CD4-positive, alpha-beta T cell treated with Interleukin-6 at 100 ng/mL for 8 hours (primary cell): ENCODE data around the gene CNN3.
"Not testable (repeated sequence)": the region's sequence is repeated elsewhere in the genome, so short reads cannot be mapped to it uniquely, and the experiment has no call there.

Experiments
- DNase-seq: peaks from one replicate; pipeline ENCODE4 v3.0.0-alpha.2; 2020; ENCODE audit warnings: mixed read lengths, low spot score

The CNN3 gene

DNA sequence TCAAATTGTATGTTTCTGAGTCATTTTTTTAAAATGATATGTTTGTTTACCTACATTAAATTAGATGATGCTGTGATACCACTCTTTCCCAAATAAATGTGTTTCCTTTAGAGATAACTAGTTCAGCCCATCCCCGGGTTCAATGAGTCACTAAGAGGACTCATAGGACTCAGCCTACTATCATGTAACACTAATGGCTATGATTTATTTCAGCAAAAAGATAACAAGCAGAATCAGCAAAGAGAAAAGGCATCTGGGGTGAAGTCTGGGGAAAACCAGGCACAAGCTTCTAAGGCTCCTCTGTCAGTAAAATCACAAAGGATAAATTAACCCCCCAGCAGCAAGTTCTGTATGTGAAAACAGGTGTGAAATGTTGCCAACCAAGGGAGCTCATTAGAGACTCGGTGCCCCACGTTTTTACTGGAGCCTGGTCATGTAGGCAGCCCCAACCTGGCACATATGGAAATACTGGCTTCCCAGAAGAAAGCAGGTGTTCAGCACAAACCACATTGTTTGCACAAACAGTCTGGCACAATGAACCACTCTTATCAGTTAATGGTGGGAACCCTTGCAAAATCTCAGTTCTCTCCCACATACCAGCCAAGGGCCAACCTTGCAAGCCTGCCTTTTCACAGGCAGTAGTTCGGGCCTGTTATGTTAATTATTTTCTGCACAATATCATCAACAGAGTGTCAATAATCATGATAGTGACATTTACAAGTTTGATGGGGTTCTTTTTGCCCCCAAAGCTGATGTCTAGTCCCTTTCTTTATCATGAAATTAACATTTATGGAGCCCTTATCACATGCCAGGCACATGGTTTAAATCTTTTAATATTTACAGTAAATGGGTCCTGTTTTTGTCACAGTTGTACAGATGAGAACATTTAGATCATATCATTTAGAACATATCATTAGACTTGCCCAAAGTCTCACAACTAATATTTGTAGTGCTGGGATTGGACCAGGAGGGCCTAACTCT lies 23.1 kb upstream of the CNN3 start:
- DNase-seq: no peak

DNA sequence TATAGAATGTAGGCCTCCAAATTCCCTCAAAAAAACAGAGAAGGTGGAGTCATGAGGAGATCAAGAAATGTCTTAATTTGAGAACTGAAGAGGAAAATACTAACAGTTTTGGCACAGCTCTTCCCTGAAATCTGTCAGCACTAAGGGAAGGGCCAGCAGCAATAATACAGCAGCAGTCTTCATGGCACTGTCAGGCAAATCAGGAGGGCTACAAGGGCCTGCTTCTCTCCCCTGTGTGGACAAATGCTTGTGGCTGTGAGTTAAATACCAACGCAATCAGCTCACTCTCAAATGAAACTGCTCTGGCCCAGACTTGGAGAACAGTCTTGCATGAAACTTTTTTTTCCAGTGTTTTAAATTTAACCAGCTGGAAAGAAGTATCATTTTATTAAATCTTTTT lies 20.5 kb upstream of the CNN3 start:
- DNase-seq: no peak

DNA sequence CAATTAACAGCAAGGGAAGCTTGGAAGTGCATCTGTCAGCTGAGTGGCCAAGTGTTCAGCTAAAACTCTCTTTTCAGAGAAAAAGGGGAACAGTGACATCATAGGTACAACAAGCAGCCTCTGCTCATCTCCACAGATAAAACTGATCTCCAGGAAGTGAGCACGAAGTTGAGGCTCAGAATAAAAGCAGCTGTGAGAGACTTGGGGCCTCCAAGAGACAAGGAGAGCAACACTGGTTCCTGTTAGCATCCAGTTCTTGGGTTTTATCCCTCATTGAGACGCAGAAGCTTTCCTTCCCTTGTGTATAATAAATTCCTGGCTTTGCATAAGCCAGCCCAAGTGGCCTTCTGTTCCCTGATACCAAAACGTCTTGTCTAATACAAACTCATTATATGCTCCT lies 20.0 kb upstream of the CNN3 start:
- no peak for DNase-seq

DNA sequence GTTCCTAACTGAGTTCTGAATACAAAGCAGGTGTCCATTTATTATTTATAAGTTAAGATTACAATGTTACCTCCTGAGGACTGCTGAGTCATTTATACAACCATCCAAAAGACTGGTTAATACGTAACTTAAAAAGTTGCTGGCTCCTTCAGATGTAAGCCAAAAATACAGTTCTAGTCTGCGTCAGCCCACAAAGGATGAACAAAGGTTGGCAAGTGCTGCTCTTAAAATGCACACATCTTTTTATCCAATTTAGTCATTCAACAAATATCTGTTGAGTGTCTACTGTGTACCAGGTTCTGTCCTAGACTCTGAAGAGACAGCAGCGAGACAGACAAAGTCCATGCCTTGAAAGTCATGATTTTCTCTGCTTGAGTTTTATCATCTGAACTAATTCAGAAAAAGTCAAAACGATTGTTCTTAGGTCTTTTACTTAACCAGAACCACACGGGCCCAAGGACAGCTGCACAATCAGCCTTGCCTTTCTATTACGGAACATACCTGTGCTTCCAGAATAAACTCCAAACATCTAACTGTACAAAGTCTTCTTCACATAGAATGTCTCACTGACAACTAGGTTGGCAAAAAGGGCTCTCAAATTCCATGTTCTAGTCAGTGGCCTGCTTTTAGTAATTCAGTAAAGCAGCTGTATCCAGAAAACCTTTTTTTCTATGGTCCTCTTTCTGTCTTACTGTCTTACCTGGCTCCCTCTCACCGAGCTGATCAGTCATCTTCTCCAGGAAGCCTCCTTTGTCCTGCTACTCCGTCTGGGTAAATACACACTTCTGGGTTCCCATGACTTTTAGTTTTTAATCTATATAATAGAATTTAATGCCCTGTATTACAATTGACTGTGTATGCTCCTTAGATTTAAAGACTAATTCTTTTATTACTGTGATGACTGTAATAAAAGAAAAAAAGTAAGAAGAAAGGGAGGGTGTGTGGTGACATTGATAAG lies 15.5 kb upstream of the CNN3 start:
- DNase-seq: no peak

DNA sequence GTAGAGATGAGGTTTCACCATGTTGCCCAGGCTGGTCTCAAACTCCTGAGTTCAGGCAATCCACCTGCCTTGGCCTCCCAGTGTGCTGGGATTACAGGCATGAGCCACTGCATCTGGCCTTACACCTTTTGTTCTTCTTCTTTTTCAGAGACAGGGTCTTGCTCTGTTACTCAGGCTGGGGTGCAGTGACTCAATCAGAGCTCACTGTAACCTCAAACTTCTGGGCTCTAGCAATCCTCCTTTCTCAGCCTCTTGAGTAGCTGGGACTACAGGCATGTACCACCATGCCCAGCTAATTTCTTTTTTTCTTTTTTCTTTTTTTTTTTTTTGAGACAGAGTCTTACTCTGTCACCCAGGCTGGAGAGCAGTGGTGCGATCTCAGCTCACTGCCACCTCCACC lies 14.6 kb upstream of the CNN3 start:
- DNase-seq: not testable (repeated sequence)

DNA sequence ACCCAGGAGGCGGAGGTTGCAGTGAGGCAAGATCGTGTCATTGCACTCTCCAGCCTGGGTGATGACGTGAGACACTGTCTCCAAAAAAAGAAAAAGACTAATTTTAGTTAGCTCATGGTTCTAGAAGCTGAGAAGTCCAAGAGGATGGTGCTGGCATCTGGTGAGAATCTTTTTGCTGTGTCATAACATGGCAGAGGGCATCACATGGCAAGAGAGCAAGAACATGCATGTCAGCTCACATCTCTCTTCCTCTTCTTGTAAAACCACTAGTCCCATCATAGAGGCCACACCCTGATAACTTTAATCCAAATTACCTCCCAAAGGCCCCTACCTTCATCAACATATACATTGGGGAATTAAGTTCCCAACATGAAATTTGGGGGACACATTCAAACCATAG lies 13.8 kb upstream of the CNN3 start:
- DNase-seq: no peak

DNA sequence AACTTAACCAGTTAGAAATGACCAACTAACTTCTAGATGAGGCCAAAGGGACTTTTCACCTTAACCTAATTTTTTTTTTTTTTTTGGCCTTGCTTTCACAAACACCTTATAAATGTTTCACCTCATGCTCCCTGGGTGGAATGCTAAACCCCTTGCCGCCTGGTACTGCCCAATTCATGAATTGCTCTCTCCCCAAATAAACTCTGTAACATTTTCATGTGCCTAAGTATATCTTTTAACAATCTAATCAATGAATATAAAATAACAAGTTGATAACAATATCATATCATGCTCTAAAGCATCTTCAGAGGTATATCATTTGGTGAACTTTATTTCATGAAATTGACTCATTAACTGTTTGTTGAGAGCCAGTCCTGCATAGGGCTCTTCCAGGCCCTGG lies 10.9 kb upstream of the CNN3 start:
- DNase-seq: no peak

DNA sequence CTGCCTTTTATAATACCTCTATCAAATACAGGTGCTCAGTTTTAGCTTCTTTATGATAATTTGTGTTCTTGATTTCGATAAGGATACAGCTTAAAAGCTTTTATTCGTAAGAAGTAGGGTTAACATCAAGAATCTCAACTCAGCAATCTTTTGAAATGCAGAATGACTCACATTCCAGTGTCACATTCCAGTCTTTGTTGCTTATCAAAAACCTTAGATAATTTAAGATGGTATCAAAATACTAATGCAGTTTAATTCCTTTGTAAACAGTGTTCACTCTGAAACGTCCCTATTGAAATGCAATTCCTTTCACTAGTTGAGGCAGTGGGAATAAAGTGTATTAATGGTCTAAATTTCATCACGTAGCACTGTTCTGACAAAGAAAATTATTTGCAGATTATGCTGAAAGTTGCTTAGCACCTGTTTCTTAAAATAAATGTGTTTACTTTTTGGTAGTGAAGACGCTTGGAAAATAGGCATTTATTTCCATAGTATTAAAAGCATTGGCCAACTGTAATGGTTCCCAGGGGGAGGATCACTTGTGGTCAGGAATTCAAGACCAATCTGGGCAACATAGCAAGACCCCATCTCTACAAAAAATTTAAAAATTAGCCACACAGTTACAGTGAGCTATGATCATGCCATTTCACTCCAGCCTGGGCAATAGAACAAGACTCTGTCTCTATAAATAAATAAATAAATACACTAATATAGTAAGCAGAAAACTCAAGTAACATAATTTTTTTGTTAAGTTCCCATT lies 10.1 kb upstream of the CNN3 start:
- no peak for DNase-seq

DNA sequence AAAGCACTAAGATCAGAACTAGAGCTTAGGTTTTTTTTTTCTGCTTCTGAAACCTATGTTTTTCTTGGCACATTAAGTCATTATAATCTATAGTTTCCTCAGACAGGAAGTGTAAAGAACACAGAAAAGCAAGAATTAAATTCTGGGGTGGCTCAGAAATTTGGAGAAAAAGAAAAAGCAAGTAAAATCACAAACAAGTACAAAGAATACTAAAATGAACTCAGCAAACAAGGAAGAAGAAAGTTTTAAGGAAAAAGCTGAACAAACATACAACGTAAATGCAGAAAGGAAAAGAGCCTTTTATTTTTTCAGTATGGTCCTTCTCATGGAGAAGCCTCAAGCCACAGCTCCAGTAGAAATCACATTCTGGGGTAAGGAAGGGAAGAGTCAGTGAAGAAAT lies 8.6 kb upstream of the CNN3 start:
- DNase-seq: no peak

DNA sequence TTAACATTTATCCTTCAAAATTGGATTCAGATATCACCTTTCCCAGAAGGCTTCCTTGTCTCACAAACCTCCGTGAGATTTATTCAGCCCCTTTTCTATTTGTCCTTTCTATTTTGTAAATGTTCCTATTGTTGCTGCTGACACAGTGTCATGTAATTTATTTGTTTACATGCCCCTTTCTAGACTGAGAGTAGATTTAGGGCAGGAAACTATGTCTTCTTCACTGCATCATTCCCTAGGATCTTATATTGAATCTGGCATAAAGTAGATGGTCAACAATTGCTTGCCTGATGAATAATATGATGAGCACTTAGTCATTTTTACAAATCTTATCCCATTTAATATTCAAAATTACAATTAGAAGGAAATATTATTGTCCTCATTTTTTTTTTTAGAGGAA lies 8.1 kb upstream of the CNN3 start:
- DNase-seq: no peak

DNA sequence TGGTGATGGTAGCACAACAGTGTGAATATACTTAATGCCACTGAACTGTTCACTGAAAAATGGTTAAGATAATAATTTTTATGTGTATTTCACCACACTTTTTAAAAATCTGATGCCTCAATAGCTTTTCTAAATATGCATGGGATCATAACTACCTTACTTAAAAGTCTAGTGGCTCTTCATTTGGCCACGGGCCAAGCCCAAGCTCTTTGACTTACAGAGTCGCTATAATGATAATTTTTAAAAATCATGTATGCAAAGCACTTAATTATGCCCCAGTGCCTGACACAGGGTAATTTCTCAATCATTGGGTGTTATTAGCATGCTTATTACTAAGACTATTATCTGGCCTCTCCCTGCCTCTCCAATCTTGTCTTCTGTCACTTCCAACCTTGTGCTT lies 7.6 kb upstream of the CNN3 start:
- DNase-seq: no peak

DNA sequence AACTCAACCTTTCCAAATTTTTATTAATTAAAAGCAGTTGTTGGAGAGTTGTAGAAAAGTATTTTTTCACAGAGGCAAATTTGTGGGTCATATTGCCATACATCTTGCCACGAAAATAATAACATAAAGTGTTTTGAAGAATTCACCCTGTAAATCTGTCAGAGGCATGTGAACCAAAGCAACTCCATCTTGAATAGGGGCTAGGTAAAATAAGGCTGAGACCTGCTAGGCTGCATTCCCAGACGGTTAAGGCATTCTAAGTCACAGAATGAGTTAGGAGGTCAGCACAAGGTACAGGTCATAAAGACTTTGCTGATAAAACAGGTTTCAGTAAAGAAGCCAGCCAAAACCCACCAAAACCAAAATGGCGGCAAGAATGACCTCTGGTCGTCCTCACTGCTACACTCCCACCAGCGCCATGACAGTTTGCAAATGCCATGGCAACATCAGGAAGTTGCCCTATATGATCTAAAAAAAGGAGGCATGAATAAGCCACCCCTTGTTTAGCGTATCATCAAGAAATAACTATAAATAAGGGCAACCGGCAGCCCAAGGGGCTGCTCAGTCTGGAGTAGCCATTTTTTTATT lies 4.4 kb upstream of the CNN3 start:
- DNase-seq: no peak

DNA sequence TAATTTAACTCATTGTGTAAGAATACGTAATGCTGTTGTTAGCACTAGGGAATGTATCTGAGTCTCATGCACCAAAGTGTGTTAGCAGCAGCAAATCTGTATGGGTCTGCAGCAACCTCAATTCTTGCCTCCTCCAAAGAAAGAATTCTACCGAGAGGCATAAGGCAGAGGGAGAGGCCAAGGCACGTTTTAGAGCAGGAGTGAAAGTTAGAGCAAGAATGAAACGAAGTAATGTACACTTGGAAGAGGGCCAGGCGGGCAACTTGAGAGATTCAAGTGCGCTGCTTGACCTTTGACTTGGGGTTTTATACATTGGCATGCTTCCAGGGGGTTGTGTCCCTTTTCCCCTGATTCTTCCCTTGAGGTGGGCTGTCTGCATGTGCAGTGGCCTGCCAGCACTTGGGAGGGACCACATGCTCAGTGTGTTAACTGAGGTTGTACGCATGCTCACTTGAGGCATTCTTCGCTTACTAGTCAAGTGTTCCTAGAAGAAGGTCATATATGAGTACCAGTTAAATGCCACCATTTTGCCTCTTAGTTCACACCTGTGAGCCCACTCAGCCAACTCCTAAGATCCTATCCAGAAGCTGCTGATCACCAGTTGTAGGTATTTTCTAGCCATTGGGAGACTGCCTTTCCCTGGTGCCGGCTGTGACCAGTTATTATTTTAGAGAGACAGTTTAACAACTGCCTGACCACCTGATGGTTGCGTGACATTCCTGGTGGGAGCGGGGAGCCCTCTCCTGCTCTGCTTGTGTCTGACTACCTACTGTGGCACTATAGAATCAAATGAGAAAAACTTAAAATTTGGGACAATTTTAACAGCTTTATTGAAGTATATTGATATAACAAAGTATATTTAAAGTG lies 2.7 kb upstream of the CNN3 start:
- no peak for DNase-seq

DNA sequence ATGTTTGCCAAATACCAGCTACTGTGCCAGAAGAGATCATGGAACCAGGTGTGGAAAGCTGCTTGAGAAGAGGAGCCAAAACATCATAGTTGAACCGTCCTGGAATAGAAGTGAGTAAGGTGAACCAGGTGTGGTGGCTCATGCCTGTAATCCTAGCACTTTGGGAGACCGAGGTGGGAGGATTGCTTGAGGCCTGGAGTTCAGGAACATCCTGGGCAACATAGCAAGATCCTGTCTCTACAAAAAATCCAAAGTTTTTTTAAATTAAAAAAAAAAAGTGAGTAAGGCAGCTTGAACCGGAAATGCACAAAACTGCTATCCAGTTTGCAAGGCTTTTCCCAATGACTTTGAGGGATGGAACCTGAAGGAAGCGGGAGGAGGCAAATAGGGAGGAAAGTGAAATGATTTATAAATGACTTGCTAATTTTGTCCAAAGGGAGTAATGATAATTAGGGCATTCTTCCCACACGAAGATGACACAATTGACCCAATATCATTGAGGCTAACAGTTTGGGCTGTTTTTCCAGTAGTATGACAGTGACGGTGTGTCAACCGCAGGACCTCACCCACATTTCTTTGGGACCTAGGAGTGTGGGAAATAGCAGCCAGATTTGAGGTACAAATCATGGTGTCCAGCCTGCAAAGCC lies 1.5 kb upstream of the CNN3 start:
- DNase-seq: no peak

DNA sequence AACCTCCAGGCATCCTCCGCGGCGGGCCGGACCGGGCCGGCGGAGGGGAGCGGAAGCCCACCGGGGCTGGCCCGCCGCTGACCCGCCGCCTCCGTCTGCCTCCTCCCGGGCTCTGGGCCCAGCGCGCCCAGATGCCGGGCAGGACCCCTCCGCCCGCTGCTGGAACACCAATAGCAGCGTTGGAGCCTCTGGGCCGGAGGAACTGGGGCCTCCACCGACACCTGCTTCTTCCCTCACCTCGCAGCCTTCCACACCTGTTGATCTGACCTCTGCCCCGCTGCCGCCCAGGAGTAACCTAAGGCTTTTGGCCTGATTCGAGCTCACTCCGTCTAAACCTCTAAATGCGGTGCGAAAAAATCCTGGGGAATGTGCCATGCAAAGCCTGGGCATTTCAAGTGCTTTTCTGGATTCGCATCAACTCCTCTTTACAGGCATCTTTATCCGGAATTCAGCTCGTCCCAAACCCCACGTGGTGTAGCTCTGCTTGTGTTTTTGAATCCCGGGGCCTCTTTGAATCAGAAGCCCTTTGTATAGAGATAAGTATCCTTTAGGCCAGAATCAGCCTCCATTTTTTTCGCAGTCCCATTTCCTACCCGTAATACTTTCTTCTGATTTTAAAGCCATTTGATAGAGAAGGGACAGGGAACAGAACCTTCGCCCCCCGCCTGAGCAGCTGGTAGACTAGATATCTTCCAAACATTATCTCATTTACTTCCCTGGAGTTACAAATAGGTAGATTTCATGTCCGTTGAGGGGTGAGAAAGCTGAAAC lies 680 bp upstream of the CNN3 start:
- no peak for DNase-seq

DNA sequence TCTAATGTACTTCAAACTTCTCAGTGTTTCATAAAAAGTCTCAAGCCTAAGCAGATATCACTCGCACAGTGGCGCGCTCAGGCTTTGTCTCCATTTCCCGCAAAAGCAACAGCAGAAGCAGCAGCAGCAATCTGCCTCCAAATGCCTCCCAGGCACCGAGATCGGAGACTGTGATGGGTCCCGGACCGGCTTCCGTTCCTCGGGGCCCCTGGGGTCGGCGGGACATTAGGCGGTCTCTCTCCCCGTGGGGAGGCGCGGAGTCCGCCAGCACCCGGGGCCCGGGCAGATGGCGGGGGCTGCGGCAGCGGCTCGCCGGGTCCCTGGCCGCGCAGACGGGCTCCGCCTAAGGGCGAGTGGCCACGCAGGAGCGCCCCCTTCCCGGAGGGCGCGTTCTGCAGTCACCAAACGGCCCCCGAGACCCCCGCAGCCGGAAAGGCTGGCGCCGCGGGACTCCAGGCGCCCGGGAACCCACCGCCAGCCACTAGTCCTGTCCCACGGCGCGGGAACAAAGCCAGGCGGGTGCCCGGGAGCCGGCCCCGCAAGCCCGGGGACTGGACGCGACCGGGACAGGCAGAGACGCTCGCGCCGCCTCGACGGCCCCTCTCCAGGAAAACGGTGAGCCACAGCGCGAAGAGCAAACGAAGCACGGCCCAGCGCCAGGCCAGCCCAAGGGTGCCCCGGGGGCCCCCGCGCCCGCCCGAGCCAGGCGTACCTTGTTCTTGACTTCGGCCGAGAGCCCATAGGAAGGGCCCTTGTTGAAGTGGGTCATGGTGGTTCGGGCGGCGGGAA lies 590 bp downstream of the CNN3 start:
- no peak for DNase-seq

DNA sequence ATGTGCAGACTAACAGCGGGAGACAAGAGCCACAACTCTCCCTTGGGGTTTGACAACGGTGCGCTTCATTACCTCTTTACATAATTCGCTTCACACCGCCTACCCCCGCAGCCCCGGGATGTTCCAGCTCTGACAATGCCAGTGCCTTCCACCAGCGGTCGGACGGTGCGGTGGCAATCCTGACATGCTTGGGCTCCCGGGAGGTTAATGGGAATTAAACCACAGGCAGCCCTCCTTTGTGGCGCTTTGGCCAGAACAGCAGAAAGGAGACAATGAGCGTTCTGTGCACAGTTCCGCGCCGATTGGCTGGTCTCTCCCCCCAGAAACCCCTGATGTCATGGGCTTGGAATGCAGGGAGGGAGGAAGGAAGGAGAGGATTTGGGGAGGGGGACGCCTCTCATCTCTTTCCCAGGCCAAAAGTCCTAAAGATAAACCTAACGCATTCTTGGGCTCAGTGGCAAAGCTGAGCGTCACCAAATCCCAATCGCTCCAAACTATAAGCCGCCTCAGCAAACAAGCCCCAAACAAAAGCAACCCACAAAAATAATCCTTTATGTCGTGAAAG lies 1.3 kb downstream of the CNN3 start:
- DNase-seq: no peak

DNA sequence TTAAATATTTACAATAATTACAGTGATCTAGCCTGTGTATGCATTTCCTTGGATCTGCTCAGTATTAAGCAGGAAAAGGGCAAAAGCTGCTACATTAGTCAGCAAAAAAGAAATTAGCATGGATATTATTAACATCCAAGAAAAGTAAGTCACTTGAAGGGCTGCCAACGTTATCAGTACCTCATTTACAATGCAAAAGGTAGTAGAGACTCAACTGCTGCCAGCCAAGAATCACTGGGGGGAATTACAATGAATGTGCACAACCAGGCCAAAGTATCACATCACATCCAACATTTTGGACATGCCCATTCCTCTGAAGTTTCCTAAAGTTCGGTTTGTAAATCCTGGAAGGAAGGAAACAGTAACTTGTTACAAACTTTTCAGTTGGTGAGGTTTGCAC lies 1.9 kb downstream of the CNN3 start:
- DNase-seq: no peak
